K562 (cell line): Measurements from ENCODE around the gene NEK4. TPM values are rescaled to one million over a fixed set of nuclear protein-coding genes. Genes with fewer than 3 reads are reported as not detected.

Experiments used
- ATAC-seq: fragments of 200-7000 bp; cut with Tn5 transposase; 3 replicates; pipeline ENCODE4 v1.9.1; 2020; ENCODE audit warnings: moderate library complexity
- BruUV-seq: library from RNA; stranded (reverse); fragments of 400-500 nt; replicated peaks from 2 replicates; lab custom pipeline; 2021; lab: Mats Ljungman, UMichigan
- CTCF ChIA-PET: fragments of 300-600 bp; formaldehyde crosslinking; extraction: SDS; loops from one replicate; lab custom pipeline; 2021; ENCODE audit warnings: low intra/inter-chr PET ratio; lab: Yijun Ruan, JAX
- POLR2A ChIA-PET: fragments of 300-600, 350-650 bp; sonication (Branson Sonifier 250); formaldehyde crosslinking; extraction: SDS; loops from one replicate; lab custom pipeline; 2021; ENCODE audit warnings: antibody characterized with exemption, inconsistent platforms; lab: Yijun Ruan, JAX
- DNase-seq, 4 experiments: peaks; one replicate each; pipeline versions ENCODE4 v3.0.0 to v3.0.0-alpha.2; 2011 to 2018; ENCODE audit warnings: low spot score in 3 of 4, mixed read lengths in 3 of 4; ENCODE audit errors: extremely low read depth in 1 of 4
- FAIRE-seq: peaks from 2 replicates; lab custom pipeline; 2011; peaks lifted over from hg19 to GRCh38; lab: Jason Lieb, UNC
- H2AFZ ChIP-seq: 2 replicates; pipeline ENCODE4 v1.6.0; 2011; ENCODE audit warnings: low read depth, low read length, control low read depth, inconsistent platforms
- H3K27ac ChIP-seq: fragments of 200-600 bp; 3 replicates; pipeline ENCODE4 v1.8.0; 2011; ENCODE audit warnings: low read depth, mild to moderate bottlenecking, control low read depth, inconsistent platforms, low read length, moderate library complexity, mixed read lengths; ENCODE audit errors: extremely low read depth
- H3K27me3 ChIP-seq, 2 experiments: fragments of 300-600 bp in 1 of 2; 2 replicates in 1 of 2; 3 replicates in 1 of 2; pipeline versions ENCODE4 v1.6.0 to v1.8.0; 2011; ENCODE audit warnings: inconsistent platforms in 2 of 2, low read length in 2 of 2, mild to moderate bottlenecking in 1 of 2, mixed read lengths in 1 of 2, moderate library complexity in 1 of 2; ENCODE audit not compliant: control insufficient read depth in 2 of 2, insufficient read depth in 2 of 2
- H3K36me3 ChIP-seq: fragments of 300-600 bp; 3 replicates; pipeline ENCODE4 v1.8.0; 2011; ENCODE audit warnings: mild to moderate bottlenecking, low read length, inconsistent platforms; ENCODE audit not compliant: control insufficient read depth, insufficient read depth
- H3K4me1 ChIP-seq, 2 experiments: fragments of 200-600 bp in 1 of 2; replicated peaks in 1 of 2; 2 replicates in 1 of 2; 3 replicates in 1 of 2; pipeline versions ENCODE4 v1.5.1 to v1.8.0; 2011; ENCODE audit warnings: inconsistent platforms in 2 of 2, low read length in 2 of 2, mild to moderate bottlenecking in 1 of 2, mixed read lengths in 1 of 2, moderate library complexity in 1 of 2; ENCODE audit not compliant: control insufficient read depth in 2 of 2, insufficient read depth in 2 of 2
- H3K4me2 ChIP-seq: 2 replicates; pipeline ENCODE4 v1.6.1; 2011; ENCODE audit warnings: low read length, control low read depth, inconsistent platforms, mixed read lengths; ENCODE audit not compliant: insufficient read depth
- H3K4me3 ChIP-seq: fragments of 200-600 bp; sonication (generic), shearing (Covaris generic); 2 replicates; pipeline ENCODE4 v1.5.1; 2016; ENCODE audit warnings: control low read depth, inconsistent platforms
- H3K79me2 ChIP-seq: fragments of 200-600 bp; 3 replicates; pipeline ENCODE4 v1.8.0; 2011; ENCODE audit warnings: low read length, inconsistent platforms; ENCODE audit not compliant: control insufficient read depth, insufficient read depth
- H3K9ac ChIP-seq, 2 experiments: 2 replicates each; pipeline versions ENCODE4 v1.6.0 to v1.6.1; 2011; ENCODE audit warnings: low read depth in 2 of 2, low read length in 2 of 2, control low read depth in 1 of 2, inconsistent platforms in 1 of 2, mild to moderate bottlenecking in 1 of 2, mixed read lengths in 1 of 2; ENCODE audit not compliant: insufficient read depth in 1 of 2
- H3K9me1 ChIP-seq: one replicate; pipeline ENCODE4 v1.6.0; 2011; ENCODE audit warnings: inconsistent platforms, mild to moderate bottlenecking, low read length, moderate library complexity; ENCODE audit not compliant: control insufficient read depth, insufficient read depth
- H3K9me3 ChIP-seq: replicated peaks from 2 replicates; pipeline ENCODE4 v1.5.1; 2011; ENCODE audit warnings: low read depth, low read length, inconsistent platforms; ENCODE audit not compliant: control insufficient read depth, insufficient read depth
- H4K20me1 ChIP-seq: replicated peaks from 2 replicates; pipeline ENCODE4 v1.6.1; 2011; ENCODE audit warnings: low read length, inconsistent platforms, mixed read lengths; ENCODE audit not compliant: control insufficient read depth, insufficient read depth
- C11orf30 ChIP-seq: fragments of 450-650 bp; IDR thresholded peaks from 2 replicates; pipeline ENCODE4 v1.6.1; 2016; ENCODE audit warnings: low read depth, mild to moderate bottlenecking
- YBX1 ChIP-seq: fragments of 450-650 bp; IDR thresholded peaks from 2 replicates; pipeline ENCODE4 v1.7.1; 2016; ENCODE audit warnings: mild to moderate bottlenecking
- ZNF644 ChIP-seq: fragments of 200-800 bp; sonication (Bioruptor generic); IDR thresholded peaks from 2 replicates; pipeline ENCODE4 v1.6.1; 2016; ENCODE audit warnings: low read depth, missing genetic modification characterization, missing compliant biosample characterization
- WGBS: fragments of 100-300 bp; shearing (Covaris generic); methylation state at CpG from one replicate; pipeline ENCODE4 v1.1.6; 2016; ENCODE audit warnings: low coverage, mixed read lengths; ENCODE audit not compliant: insufficient coverage; ENCODE audit errors: missing lambda C conversion rate; 5-methylcytosine and 5-hydroxymethylcytosine counted together
- in situ Hi-C: fragments of 300-500 bp; cut with MboI; formaldehyde crosslinking; loops from 4 replicates; pipeline ENCODE4 v1.15.0; 2018; ENCODE audit warnings: inconsistent platforms, mixed read lengths
- intact Hi-C: fragments of 100-400 bp; cut with micrococcal nuclease; formaldehyde crosslinking; loops from 2 replicates; pipeline ENCODE4 v1.14.2; 2022
- polyA plus RNA-seq, 8 experiments: library from polyadenylated mRNA; depleted of rRNA in 4 of 8; stranded (reverse) in 5 of 8; unstranded in 3 of 8; fragments of >200 nt; fragmentation: Nextera tagmentation in 2 of 8; fragmentation: Illumina TruSeq in 1 of 8; extraction: Ambion mirVana in 2 of 8; extraction: Trizol in 1 of 8; gene quantifications; 2 replicates each; pipeline versions ENCODE4 v1.2.1 to v1.2.3, GENCODE V29; 2011 to 2014; ENCODE audit warnings: inconsistent platforms in 1 of 8, missing spikeins in 1 of 8
- total RNA-seq, 7 experiments: library from RNA; depleted of rRNA in 6 of 7; stranded (reverse); fragments of >200 nt in 6 of 7; fragmentation: Illumina TruSeq in 2 of 7; extraction: Trizol in 2 of 7; gene quantifications; 2 replicates each; pipeline versions ENCODE4 v1.2.1 to v1.2.3, GENCODE V29; 2011 to 2021; ENCODE audit warnings: low replicate concordance in 1 of 7
- TF ChIP-seq, protein P1 (sequence below): fragments of 250-450 bp; sonication (Bioruptor Pico); IDR thresholded peaks from 2 replicates; pipeline ENCODE4 v1.4.0; 2020; ENCODE audit warnings: mild to moderate bottlenecking
- TF ChIP-seq, protein P2 (sequence below): fragments of 200-600 bp; sonication (generic); IDR thresholded peaks from one replicate; pipeline ENCODE4 v1.6.1; 2012; ENCODE audit warnings: mild to moderate bottlenecking, low read depth, low read length, inconsistent platforms

NEK4 gene
- total and polyA plus RNA-seq, 9 of the 15 experiments (the other 6 are each of a cell fraction or from before 2014, with no cell fraction given) = 5.8 to 23.1 (median 16.6) TPM

DNA sequence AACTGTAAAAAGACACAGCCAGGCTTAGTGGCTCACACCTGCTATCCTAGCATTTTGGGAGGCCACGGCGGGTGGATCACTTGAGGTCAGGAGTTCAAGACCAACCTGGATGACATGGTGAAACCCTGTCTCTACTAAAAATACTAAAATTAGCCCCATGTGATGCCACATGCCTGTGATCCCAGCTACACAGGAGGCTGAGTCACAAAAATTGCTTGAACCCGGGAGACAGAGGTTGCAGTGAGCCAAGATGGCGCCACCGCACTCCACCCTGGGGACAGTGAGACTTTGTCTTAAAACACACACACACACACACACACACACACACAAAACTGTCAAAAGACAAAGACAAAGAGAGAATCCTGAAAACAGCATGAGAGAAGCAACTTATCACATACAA is 46.8 kb downstream of the NEK4 start:
- Histone ChIP-seq H3K79me2 (no peaks in the 10 kb centered on the region), H3K4me3 (no peak overlapping the region), H4K20me1 (no peaks in the 10 kb centered on the region), H3K9ac (no peak overlapping the region), H3K27ac (no peak overlapping the region), H2AFZ (no peak overlapping the region), H3K4me2 (no peak overlapping the region), H3K9me3 (no peaks in the 10 kb centered on the region; the same call in 1 of the 2 replicates), H3K27me3 (no peaks in the 10 kb centered on the region), H3K4me1 (no peaks in the 10 kb centered on the region)
- no TSS peak for BruUV-seq
- ChIA-PET CTCF (no interaction called here), POLR2A (no interaction called here)
- intact Hi-C loops (no loop called here), in situ Hi-C loops (no loop called here)
- no peak for ATAC-seq
- TF ChIP-seq ZNF644 (tag) = no peak
- TF ChIP-seq, protein P1, sequence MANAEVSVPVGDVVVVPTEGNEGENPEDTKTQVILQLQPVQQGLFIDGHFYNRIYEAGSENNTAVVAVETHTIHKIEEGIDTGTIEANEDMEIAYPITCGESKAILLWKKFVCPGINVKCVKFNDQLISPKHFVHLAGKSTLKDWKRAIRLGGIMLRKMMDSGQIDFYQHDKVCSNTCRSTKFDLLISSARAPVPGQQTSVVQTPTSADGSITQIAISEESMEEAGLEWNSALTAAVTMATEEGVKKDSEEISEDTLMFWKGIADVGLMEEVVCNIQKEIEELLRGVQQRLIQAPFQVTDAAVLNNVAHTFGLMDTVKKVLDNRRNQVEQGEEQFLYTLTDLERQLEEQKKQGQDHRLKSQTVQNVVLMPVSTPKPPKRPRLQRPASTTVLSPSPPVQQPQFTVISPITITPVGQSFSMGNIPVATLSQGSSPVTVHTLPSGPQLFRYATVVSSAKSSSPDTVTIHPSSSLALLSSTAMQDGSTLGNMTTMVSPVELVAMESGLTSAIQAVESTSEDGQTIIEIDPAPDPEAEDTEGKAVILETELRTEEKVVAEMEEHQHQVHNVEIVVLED (CRISPR knock-in tag) = no peak
- TF ChIP-seq, protein P2, sequence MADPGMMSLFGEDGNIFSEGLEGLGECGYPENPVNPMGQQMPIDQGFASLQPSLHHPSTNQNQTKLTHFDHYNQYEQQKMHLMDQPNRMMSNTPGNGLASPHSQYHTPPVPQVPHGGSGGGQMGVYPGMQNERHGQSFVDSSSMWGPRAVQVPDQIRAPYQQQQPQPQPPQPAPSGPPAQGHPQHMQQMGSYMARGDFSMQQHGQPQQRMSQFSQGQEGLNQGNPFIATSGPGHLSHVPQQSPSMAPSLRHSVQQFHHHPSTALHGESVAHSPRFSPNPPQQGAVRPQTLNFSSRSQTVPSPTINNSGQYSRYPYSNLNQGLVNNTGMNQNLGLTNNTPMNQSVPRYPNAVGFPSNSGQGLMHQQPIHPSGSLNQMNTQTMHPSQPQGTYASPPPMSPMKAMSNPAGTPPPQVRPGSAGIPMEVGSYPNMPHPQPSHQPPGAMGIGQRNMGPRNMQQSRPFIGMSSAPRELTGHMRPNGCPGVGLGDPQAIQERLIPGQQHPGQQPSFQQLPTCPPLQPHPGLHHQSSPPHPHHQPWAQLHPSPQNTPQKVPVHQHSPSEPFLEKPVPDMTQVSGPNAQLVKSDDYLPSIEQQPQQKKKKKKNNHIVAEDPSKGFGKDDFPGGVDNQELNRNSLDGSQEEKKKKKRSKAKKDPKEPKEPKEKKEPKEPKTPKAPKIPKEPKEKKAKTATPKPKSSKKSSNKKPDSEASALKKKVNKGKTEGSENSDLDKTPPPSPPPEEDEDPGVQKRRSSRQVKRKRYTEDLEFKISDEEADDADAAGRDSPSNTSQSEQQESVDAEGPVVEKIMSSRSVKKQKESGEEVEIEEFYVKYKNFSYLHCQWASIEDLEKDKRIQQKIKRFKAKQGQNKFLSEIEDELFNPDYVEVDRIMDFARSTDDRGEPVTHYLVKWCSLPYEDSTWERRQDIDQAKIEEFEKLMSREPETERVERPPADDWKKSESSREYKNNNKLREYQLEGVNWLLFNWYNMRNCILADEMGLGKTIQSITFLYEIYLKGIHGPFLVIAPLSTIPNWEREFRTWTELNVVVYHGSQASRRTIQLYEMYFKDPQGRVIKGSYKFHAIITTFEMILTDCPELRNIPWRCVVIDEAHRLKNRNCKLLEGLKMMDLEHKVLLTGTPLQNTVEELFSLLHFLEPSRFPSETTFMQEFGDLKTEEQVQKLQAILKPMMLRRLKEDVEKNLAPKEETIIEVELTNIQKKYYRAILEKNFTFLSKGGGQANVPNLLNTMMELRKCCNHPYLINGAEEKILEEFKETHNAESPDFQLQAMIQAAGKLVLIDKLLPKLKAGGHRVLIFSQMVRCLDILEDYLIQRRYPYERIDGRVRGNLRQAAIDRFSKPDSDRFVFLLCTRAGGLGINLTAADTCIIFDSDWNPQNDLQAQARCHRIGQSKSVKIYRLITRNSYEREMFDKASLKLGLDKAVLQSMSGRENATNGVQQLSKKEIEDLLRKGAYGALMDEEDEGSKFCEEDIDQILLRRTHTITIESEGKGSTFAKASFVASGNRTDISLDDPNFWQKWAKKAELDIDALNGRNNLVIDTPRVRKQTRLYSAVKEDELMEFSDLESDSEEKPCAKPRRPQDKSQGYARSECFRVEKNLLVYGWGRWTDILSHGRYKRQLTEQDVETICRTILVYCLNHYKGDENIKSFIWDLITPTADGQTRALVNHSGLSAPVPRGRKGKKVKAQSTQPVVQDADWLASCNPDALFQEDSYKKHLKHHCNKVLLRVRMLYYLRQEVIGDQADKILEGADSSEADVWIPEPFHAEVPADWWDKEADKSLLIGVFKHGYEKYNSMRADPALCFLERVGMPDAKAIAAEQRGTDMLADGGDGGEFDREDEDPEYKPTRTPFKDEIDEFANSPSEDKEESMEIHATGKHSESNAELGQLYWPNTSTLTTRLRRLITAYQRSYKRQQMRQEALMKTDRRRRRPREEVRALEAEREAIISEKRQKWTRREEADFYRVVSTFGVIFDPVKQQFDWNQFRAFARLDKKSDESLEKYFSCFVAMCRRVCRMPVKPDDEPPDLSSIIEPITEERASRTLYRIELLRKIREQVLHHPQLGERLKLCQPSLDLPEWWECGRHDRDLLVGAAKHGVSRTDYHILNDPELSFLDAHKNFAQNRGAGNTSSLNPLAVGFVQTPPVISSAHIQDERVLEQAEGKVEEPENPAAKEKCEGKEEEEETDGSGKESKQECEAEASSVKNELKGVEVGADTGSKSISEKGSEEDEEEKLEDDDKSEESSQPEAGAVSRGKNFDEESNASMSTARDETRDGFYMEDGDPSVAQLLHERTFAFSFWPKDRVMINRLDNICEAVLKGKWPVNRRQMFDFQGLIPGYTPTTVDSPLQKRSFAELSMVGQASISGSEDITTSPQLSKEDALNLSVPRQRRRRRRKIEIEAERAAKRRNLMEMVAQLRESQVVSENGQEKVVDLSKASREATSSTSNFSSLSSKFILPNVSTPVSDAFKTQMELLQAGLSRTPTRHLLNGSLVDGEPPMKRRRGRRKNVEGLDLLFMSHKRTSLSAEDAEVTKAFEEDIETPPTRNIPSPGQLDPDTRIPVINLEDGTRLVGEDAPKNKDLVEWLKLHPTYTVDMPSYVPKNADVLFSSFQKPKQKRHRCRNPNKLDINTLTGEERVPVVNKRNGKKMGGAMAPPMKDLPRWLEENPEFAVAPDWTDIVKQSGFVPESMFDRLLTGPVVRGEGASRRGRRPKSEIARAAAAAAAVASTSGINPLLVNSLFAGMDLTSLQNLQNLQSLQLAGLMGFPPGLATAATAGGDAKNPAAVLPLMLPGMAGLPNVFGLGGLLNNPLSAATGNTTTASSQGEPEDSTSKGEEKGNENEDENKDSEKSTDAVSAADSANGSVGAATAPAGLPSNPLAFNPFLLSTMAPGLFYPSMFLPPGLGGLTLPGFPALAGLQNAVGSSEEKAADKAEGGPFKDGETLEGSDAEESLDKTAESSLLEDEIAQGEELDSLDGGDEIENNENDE = no peak
- no peak for TF ChIP-seq YBX1
- TF ChIP-seq C11orf30 = no peak
- TF ChIP-seq, all 486 proteins: peak for 0
- WGBS = 74% methylated on average over 4 of the region's 5 CpGs
- H3K9me1 ChIP-seq = no peaks in the 10 kb centered on the region
- H3K36me3 ChIP-seq = no peaks in the 10 kb centered on the region
- DNase-seq = no peak
- FAIRE-seq = no peak
